NCI-H748 (cell line): ENCODE data around the gene RPL32.
"Not testable (repeated sequence)": the region's sequence is repeated elsewhere in the genome, so short reads cannot be mapped to it uniquely, and the experiment has no call there.

Experiments
- DNase-seq: peaks from one replicate; lab custom pipeline; 2025; ENCODE audit not compliant: unreplicated experiment; lab: John Stamatoyannopoulos, UW

RPL32 gene

DNA sequence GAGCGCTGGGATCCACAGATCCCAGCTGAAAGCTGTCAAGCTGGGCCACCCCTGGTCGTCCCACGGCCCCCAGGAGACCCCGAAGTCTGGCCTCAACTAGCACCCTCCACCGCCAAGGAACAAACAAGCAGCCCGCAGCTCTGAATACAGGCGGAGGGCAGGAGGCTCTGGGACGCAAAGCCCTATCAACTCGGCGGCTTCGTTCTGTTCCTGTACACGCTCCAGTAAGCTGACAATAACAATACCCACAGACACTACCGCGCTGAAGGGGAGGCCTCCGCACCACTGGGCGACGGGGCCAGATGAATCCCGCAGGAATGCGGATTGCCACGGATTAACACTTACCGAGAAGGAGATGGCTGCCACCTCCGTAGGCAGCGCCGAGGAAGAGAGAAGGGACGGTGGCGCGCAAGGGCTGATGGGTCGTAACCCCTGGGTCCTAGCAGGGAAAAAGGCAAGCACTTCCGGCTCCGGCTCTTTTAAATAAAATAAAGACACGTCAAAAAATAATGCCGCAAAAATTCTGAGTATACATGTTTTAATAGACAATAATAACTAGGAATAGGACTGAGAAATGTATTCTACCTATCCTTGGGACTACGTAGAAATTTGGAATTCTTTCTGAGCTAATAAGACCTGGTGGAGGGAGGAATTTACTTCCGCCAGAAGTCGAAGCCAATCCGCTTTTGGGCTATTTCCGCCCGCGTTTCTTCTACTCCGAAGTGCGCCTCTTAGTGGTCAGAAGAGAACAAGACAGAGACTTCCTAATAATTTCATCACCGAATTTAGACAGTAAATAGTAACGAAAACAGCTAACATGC lies at the start of gene RPL32:
RPL32 (minus strand) TSS at position 417 of the 821 bp plus-strand sequence. CDS start 1,328 bp downstream, outside the sequence.
- peak; percentile 91 for DNase-seq

GRCh38 chr3:12890610-12891390 lies 49.4 kb upstream of the RPL32 start:
- DNase-seq: no peak

GRCh38 chr3:12886736-12887135 lies 45.4 kb upstream of the RPL32 start:
- no peak for DNase-seq

- no peak for DNase-seq
Observed at GRCh38 chr3:12886106-12886679, 44.8 kb upstream of the RPL32 start.

DNA sequence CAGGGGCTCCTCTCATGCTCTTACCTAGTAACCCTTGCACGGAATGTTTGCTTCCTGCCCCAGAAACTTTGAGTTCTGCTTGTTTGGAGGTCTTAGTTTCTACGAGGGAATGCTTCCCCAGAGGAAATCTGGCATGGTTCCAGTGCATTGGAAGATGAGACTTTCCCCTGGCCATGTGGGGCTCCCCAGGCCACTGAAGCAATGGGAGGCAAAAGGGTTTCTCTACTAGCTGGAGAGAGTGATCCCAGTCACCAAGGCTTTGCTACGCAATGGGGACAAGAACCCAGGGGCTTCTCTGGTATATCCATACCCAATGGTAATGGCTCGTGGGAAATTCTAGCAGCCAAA lies 44.2 kb upstream of the RPL32 start:
- no peak for DNase-seq

- peak; percentile 10 for DNase-seq
Observed at GRCh38 chr3:12884790-12885582, 43.6 kb upstream of the RPL32 start.

- DNase-seq: no peak
Observed at GRCh38 chr3:12884186-12884680, 42.9 kb upstream of the RPL32 start.

GRCh38 chr3:12882336-12883310 lies 41.3 kb upstream of the RPL32 start:
- no peak for DNase-seq

DNA sequence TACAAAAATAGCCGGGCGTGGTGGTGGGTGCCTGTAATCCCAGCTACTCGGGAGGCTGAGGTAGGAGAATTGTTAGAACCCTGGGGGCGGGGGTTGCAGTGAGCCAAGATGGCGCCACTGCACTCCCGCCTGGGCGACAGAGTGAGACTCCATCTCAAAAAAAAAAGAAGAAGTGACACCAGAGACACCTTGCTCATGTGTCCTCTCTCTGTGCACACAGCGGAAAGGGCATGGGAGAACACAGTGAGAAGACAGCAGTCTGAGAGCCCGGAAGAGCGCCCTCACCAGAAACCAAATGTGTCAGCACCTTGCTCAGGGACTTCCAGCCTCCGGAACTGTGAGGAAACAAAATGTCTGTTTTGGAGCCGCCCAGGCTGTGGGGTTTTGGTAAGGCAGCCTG lies 40.5 kb upstream of the RPL32 start:
- not testable (repeated sequence) for DNase-seq

DNA sequence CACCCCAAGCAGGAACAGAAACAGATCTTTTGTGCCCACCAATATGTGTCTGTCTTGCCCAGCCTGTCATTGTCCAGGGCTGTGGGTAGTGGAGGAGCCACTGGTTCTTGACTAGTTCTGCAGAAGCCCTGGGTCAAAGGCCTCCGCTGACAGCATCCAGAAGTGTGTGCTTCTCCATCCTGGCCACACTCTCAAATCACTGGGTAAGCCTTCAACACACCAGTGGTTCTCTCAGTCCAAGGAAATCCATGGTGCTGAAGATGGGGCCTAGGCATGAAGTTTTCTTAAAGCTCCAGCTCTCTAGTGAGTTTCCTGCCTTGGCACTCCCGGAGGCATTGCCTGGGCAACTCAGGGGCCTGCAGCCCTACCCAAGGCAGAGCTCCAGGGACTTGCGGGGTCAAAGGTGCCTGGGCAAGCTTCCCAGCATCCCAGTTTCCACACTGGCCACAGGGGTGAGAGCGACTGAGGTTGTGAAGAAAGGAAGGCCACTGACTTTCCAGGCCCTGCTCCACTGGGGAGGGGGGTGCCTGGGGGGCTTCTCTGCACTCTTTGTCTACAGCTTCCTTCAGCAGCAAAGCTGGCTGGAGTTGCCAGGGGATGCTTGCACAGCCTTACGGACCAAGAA lies 37.9 kb upstream of the RPL32 start:
- DNase-seq: no peak

GRCh38 chr3:12878758-12879157 lies 37.4 kb upstream of the RPL32 start:
- DNase-seq: not testable (repeated sequence)

DNA sequence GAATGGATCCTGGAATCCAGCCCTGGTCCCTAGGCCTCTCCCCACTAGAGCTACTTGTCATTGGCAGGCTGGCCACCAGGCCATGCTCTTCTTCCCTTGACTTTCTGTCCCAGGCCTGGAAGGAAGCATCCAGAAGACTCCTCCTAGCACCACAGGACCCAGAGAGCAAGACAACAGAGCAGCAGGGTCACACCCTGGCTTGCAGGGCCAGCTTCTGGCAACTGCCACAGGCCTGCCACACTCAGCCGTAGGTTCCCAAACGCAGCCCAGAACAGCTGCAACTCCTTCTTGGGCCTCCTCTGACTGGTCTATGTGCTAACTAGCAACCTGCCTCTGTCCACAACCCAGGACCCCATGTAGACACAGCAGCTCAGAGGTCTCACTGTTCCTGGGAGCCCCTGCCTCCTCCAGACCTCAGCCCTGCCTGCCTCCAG lies 36.8 kb upstream of the RPL32 start:
- no peak for DNase-seq

DNA sequence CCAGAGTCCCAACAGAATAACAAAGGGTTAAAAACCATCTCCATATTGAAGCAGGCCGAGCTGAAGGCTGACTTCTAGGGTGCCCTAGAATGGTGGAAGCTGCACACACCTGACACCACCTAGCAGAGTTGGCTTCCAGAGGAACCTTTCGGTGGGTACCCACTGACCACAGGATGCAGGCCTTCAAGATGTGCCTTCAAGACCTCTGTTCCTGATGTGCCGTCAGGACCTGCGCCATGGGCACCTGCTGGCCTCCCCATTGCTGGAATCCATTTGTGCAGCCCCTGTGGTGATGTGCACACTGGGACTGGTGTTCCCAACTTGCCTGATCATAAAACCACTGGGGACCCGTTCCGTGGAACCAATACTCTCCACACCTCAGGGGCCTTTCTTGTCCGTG lies 35.7 kb upstream of the RPL32 start:
- no peak for DNase-seq

DNA sequence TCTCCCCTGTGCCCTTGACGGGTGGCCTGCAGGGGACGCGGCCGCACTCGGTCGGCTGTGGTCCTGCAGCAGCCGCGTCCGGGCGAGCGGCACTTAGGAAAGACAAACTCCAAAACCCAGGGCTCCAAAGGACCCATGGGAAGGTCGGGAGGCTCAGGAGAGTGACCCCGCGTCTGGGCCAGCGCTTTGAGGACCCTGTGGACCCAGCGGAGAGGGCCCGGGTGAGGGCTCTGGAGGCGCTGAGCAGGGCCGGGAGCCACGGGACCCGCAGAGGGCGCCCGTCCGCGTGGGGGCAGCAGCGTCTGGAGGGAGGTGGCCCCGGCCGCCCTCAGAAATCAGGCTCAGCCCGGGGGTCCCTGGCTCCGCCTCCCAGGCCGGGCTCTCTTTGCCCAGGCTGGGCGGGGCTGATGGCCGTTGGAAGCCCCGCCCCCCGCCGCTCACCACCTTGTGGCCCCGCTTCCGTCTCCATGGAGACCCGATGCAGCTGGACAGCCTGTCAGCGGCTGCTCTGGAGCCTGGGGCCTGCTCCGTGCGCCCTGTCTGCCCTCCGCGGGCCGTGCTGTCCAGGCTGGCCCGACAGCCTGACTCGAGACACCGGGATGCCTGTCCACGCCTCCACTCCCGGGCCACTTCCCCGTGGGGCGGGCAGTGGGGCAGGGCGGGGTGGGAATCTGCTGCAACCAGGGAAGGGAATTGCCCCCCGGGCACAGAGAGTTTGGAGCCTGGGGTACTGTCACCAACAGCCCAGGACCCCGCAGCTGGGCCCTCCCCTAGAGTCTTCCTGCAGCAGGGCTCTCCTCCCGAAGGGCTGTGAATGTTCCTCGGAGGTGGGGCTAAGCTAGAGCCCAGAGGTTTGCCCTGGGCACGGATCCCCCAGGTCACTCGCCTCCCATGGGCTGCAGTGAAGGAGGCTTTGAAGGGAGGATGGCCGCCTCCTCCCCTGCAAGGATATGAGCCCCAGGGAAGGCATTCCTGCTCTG lies 34.8 kb upstream of the RPL32 start:
- DNase-seq: peak; percentile 67

- DNase-seq: no peak
Observed at GRCh38 chr3:12871404-12871983, 30.1 kb upstream of the RPL32 start.

DNA sequence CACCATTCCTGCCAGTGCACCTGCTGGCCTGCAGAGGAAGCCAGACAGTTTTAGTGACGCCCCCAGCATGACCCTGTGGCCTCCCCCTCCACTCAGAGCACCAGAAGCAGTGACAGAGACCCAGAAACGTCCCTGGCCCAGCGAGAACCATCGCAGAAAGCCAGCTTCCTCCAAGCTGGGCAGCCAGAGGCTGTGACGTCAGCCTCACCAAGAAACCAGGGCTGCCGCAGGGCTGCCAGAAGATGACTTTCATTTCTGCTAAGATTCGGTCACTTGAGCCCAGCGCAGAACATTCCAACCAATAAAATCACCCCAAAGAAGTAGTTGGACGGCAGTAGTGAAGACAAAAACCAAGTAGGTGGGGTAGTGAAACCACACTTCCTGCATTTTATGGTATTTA lies 29.6 kb upstream of the RPL32 start:
- no peak for DNase-seq

GRCh38 chr3:12869035-12869621 lies 27.8 kb upstream of the RPL32 start:
- DNase-seq: peak; percentile 29
